C4-2B (cell line): ENCODE measurements around the gene CDH20.

Experiments
- ZFX ChIP-seq: fragments of 450-650 bp; IDR thresholded peaks from 2 replicates; pipeline ENCODE4 v1.6.1; 2017
- TF ChIP-seq, protein P1 (sequence below): fragments of 450-650 bp; conservative IDR thresholded peaks from 2 replicates; pipeline ENCODE4 v1.5.1; 2017; ENCODE audit warnings: mild to moderate bottlenecking

DNA sequence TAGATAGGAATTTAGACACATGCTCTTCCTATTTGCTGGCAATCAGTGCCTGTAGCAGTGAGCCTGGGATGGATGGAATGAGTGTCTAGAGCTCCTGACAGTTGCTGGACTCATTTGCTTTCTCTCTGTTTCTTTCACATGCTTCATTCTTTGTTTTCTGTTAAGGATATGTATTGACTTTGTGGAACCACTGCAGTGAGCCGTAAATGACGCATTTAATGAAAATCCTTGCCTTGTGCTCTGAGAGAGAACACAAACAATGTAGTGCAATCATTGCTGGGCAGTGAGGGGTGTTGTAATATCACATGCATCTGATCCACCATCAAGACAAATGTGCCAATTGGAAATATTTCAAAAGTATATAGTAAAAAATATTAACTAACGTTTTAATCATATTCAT, 25.2 kb upstream of the CDH20 start:
- TF ChIP-seq, protein P1, sequence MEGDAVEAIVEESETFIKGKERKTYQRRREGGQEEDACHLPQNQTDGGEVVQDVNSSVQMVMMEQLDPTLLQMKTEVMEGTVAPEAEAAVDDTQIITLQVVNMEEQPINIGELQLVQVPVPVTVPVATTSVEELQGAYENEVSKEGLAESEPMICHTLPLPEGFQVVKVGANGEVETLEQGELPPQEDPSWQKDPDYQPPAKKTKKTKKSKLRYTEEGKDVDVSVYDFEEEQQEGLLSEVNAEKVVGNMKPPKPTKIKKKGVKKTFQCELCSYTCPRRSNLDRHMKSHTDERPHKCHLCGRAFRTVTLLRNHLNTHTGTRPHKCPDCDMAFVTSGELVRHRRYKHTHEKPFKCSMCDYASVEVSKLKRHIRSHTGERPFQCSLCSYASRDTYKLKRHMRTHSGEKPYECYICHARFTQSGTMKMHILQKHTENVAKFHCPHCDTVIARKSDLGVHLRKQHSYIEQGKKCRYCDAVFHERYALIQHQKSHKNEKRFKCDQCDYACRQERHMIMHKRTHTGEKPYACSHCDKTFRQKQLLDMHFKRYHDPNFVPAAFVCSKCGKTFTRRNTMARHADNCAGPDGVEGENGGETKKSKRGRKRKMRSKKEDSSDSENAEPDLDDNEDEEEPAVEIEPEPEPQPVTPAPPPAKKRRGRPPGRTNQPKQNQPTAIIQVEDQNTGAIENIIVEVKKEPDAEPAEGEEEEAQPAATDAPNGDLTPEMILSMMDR, result no peak
- no peak for TF ChIP-seq ZFX
